ENCODE measurements around the gene UHMK1.

DNA sequence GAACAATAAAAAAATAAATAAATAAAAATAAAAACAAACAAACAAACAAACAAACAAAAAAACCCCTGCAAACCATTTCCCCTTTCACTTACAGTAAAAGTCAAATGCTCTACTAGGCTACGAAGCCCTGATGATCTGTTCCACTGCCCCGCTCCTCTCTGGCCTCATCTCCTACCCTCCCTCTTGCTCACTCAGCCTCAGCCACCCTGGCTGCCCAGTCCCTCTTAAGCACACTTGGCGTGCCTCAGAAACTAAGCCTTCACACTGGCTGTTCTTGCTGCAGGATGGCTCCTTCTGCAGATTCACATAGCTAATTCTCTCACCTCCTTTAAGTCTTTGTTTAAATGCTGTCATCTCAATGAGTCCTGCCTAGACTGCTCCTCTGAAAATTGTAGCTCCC is 30.8 kb upstream of the UHMK1 start:
- TF ChIP-seq, protein P1, sequence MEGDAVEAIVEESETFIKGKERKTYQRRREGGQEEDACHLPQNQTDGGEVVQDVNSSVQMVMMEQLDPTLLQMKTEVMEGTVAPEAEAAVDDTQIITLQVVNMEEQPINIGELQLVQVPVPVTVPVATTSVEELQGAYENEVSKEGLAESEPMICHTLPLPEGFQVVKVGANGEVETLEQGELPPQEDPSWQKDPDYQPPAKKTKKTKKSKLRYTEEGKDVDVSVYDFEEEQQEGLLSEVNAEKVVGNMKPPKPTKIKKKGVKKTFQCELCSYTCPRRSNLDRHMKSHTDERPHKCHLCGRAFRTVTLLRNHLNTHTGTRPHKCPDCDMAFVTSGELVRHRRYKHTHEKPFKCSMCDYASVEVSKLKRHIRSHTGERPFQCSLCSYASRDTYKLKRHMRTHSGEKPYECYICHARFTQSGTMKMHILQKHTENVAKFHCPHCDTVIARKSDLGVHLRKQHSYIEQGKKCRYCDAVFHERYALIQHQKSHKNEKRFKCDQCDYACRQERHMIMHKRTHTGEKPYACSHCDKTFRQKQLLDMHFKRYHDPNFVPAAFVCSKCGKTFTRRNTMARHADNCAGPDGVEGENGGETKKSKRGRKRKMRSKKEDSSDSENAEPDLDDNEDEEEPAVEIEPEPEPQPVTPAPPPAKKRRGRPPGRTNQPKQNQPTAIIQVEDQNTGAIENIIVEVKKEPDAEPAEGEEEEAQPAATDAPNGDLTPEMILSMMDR (IDR thresholded peaks at IDR 0.05; ENCODE audit: insufficient read depth, low read depth, low read length), result no peak
- TF ChIP-seq EZH2 (IDR thresholded peaks at IDR 0.05; ENCODE audit: insufficient read depth, low read length), result no peak

Measured in astrocyte (in vitro differentiated cells and primary cell).